Cardiac fibroblast (primary cell): Measurements from ENCODE around the gene NEK6.

Experiments
- DNase-seq, 2 donors: peaks; one replicate each; pipeline versions ENCODE4 v3.0.0 to v3.0.0-alpha.2; 2010; ENCODE audit warnings: low read depth in 2 of 2
- H3K4me3 ChIP-seq, 2 donors: replicated peaks in 1 of 2; 1 replicate in 1 of 2; 2 replicates in 1 of 2; pipeline ENCODE4 v1.5.1; 2011; ENCODE audit warnings: low read depth in 2 of 2, low read length in 2 of 2, mild to moderate bottlenecking in 2 of 2, moderate library complexity in 1 of 2
- TF ChIP-seq, protein P1 (sequence below): IDR thresholded peaks from one replicate; pipeline ENCODE4 v1.5.1; 2011; ENCODE audit warnings: low read depth, mild to moderate bottlenecking, low read length, inconsistent platforms

Gene NEK6

DNA sequence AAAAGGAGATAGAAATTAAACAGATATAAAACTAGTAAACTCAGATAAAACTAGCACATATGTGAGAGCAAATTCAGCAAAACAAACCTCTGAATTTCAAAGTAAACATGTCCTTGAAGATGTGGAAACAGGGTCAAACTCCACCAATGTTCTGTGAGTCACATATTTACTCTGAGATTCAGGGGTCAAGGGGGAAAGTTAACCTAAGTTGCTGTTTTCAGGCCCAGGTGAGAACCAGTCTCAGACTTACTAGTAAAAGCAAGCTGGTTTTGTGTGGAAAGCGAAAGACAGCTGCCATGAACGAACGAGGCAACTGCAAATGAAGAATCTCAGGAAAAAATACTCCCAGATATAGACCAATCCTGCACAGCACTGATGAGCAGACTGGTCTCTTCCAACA, 128.5 kb downstream of the NEK6 start:
- H3K4me3 ChIP-seq, result no peak overlapping the region
- no peak for DNase-seq
- TF ChIP-seq, protein P1, sequence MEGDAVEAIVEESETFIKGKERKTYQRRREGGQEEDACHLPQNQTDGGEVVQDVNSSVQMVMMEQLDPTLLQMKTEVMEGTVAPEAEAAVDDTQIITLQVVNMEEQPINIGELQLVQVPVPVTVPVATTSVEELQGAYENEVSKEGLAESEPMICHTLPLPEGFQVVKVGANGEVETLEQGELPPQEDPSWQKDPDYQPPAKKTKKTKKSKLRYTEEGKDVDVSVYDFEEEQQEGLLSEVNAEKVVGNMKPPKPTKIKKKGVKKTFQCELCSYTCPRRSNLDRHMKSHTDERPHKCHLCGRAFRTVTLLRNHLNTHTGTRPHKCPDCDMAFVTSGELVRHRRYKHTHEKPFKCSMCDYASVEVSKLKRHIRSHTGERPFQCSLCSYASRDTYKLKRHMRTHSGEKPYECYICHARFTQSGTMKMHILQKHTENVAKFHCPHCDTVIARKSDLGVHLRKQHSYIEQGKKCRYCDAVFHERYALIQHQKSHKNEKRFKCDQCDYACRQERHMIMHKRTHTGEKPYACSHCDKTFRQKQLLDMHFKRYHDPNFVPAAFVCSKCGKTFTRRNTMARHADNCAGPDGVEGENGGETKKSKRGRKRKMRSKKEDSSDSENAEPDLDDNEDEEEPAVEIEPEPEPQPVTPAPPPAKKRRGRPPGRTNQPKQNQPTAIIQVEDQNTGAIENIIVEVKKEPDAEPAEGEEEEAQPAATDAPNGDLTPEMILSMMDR, result no peak

DNA sequence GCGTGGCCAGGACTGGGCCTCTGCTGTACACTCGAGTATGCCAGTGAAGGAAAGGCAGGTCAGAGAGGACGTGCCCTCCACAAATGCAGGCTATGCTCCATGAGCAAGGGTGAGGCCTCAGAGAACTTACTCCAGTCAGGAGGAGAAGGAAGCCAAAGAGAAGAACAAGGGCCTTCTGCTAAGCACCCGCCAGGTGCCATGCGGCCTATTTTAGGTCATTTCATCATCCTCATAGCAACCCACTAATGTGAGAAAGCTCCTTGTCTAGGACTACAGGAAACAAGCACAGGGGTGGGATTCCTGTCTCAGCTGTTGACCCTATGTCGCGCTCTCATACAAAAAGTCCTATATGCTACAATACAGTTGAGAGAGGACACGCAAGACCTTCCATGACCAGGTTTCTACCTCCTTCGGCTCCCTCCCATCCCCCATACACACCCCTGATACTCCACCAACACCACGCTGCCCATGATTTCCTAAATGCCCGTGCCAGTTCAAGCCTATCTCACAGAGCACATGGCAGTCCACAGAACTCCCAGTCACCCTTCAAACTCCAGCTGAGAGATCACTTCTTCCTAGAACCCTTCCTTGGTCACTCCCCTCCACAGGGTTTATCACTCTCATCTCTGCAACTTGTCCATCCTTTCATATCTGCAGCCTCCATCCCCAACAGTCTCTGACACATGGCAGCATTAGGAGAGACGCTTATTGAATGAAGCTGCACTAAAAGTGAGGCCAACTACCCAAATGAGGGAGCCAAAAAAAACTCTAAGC, 130.7 kb downstream of the NEK6 start:
- TF ChIP-seq, protein P1, result no peak
- DNase-seq, result no peak
- H3K4me3 ChIP-seq, result no peak overlapping the region

DNA sequence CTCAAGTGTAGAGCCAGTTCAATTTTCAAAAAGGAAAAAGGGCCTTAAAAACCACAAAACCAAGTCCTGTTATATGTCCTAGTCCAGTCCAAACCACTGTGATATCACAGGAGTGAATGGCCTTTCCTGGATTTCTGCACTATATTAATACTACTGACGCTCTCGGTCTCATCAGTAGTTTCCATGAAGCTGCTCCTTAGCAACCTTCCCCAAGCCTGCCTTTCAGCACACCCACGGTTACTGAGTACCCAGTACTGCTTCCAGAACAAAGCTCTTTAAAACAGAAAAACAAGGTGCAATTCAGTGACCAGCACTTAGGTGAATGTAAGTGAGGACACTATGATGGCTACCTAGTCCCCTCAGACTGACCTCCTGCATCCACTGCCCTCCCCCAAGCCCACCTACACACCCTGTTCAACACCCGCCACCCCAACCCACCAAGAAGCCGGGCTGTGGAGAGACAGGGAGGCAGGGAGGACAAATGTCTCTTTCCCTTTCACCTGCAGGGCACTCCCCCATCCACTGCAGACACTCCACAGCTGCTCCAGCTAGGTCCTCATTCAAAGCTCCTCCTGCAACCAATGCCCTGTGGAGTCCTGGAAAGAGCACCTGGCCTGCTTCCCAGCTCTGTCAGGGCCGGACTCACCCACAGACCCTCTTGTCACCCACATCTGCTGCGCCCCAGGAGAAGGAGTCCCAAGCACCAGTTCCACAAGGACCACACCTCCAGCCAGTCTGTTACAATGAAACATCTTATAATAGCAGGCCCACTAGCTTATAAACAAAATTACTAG, 131.6 kb downstream of the NEK6 start:
- no peak for DNase-seq
- TF ChIP-seq, protein P1, result no peak
- no peak overlapping the region for H3K4me3 ChIP-seq

DNA sequence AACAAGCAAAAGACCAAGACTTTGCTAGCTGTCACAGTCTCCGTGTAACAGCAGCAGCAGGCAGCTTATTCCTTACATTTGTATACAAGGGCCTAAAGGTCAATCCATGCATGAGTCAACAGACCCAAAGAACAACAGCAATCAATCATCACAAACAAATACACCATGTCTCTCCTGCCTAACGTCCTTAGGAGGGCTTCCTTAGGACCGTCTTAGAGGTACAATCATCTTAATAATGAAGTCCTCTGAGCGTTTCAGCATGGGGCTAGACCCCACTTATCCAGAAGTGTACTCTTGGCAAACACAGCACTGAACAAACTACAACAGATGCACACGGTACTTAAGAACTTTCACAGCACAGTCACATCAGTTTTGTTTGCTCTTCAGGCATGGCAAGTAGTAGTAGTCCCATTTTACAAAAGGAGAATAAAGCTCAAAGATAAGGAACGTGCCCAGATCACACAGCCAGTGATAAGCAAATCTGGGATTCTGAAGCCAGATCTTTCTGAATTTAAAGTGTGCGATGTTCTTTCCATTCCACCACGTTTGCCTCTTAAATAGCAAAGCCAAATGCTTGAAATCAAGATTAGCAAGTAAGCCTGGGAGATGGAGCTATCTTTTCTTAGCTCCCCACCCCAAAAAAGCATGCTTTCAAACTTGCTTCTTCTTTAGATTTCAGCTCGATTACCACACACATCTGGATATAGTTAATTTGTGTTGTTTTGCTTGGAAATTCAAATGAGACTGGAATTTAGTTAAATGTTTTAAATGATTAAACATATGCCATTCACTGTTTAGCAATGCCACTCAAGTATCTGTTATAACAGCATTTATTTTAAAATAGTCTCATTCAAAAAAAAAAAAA, 133.3 kb downstream of the NEK6 start:
- DNase-seq, result peak in 1 of 2 donors; percentile 35
- TF ChIP-seq, protein P1, result no peak
- no peak overlapping the region for H3K4me3 ChIP-seq

DNA sequence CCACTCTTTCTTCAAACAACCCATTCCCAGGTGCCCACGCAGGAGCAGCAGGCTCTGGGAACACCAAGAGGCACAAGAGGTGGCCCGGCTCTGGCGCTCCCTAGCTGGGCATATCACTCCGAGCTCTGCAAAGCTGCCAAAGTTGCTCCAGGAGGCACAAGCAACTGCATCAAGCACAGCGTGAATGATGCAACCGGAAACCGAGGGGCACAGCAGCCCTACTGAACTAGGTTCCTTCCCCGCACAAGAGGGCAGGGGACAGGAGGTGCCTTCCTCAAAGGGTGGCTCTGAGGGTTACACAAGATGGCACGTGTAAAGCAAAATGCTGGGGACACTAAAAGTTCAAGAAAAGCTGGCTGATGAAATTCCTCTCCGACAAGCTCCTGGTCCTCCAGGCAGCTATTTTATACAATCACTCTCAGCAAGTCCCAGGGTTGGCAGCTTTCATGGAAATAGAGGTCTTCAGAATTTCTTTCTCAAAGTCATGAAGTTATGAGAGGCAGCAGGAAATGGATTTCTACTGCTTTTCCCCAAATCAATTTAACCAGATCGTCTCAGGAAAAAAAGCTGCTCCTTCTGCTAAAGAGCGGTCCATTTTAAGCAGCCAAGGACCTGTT, 134.6 kb downstream of the NEK6 start:
- TF ChIP-seq, protein P1, result no peak
- peak in 1 of 2 donors; percentile 20 for DNase-seq
- no peak overlapping the region for H3K4me3 ChIP-seq

DNA sequence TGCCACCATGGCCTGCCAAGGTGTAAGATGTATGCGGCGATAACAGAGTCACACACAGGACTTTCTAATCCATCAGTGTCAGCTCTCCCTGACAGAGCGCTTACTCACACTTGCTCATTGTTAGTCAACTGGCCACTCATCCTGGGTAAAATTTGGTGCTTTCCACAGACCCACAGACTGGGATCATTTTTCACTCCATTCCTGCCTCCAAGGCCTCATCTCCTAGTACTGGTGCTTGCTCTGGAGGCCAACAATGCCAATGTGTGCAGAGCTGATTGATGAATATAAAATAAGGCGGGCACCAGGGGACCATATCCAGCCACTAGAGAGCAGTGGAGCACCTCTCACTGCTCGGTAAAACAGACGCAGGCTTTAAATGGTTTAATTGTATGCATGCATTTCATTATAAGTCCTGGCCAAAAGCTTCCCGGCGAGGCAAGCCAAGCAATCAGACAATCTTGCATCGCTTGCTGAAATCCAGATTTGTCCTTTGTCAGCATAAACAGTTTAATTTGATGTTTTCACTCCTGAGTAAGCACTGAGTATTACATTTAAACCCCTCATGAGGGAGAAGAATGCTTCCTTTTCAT, 135.2 kb downstream of the NEK6 start:
- no peak overlapping the region for H3K4me3 ChIP-seq
- TF ChIP-seq, protein P1, result peak; percentile 42
- peak; percentile 60 to 93 for DNase-seq
